ENCODE data around the gene SARDH. TPM values are rescaled to one million over a fixed set of nuclear protein-coding genes. Genes with fewer than 3 reads are reported as not detected.

SARDH gene
- total RNA-seq, 3 donors from 2014 or later = 0.16 to 2.0 (median 1.0) TPM

GRCh38 chr9:133621725-133622267 lies 116.4 kb downstream of the SARDH start:
- no peak overlapping the region for H3K4me3 ChIP-seq
- no peak for DNase-seq (ENCODE audit: low spot score in 2 of 2)
- H3K9me3 ChIP-seq = peaks cover 8 to 18% of the 10 kb centered on the region in 2 donors
- no peak overlapping the region for H3K27ac ChIP-seq
- intact Hi-C loops (cut with DNase I; ENCODE audit: low total_unique reads) = no loop called here
- no peaks in the 10 kb centered on the region for H3K4me1 ChIP-seq
- peaks cover 0 to 29% of the 10 kb centered on the region in 2 donors for H3K27me3 ChIP-seq
- TF ChIP-seq POLR2A (IDR thresholded peaks at IDR 0.05) (no peak), POLR2AphosphoS5 (IDR thresholded peaks at IDR 0.05) (no peak)
- TF ChIP-seq, protein P1, sequence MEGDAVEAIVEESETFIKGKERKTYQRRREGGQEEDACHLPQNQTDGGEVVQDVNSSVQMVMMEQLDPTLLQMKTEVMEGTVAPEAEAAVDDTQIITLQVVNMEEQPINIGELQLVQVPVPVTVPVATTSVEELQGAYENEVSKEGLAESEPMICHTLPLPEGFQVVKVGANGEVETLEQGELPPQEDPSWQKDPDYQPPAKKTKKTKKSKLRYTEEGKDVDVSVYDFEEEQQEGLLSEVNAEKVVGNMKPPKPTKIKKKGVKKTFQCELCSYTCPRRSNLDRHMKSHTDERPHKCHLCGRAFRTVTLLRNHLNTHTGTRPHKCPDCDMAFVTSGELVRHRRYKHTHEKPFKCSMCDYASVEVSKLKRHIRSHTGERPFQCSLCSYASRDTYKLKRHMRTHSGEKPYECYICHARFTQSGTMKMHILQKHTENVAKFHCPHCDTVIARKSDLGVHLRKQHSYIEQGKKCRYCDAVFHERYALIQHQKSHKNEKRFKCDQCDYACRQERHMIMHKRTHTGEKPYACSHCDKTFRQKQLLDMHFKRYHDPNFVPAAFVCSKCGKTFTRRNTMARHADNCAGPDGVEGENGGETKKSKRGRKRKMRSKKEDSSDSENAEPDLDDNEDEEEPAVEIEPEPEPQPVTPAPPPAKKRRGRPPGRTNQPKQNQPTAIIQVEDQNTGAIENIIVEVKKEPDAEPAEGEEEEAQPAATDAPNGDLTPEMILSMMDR (IDR thresholded peaks at IDR 0.05) = no peak
- no peaks in the 10 kb centered on the region for H3K36me3 ChIP-seq

GRCh38 chr9:133619791-133620190 lies 118.4 kb downstream of the SARDH start:
- no peak for DNase-seq (ENCODE audit: low spot score in 2 of 2)
- H3K27me3 ChIP-seq = peaks cover 0 to 49% of the 10 kb centered on the region in 2 donors
- H3K27ac ChIP-seq = no peak overlapping the region
- no peaks in the 10 kb centered on the region for H3K36me3 ChIP-seq
- no peaks in the 10 kb centered on the region for H3K4me1 ChIP-seq
- intact Hi-C loops (cut with DNase I; ENCODE audit: low total_unique reads) = loop anchor here (5.0 kb wide), 1 partner anchor 1782 kb away; no protein-coding TSS in a partner anchor
- H3K4me3 ChIP-seq = no peak overlapping the region
- no peak for TF ChIP-seq POLR2A (IDR thresholded peaks at IDR 0.05)
- TF ChIP-seq, protein P1 (IDR thresholded peaks at IDR 0.05) = no peak
- no peak for TF ChIP-seq POLR2AphosphoS5 (IDR thresholded peaks at IDR 0.05)
- no peaks in the 10 kb centered on the region for H3K9me3 ChIP-seq

- no peak overlapping the region for H3K4me3 ChIP-seq
- no peaks in the 10 kb centered on the region for H3K4me1 ChIP-seq
- no peaks in the 10 kb centered on the region for H3K36me3 ChIP-seq
- intact Hi-C loops (cut with DNase I; ENCODE audit: low total_unique reads) = loop anchor here (5.0 kb wide), 1 partner anchor 1781 kb away; no protein-coding TSS in a partner anchor
- no peak for DNase-seq (ENCODE audit: low spot score in 2 of 2)
- TF ChIP-seq POLR2A (IDR thresholded peaks at IDR 0.05) (no peak), POLR2AphosphoS5 (IDR thresholded peaks at IDR 0.05) (no peak)
- TF ChIP-seq, protein P1 (IDR thresholded peaks at IDR 0.05) = no peak
- no peaks in the 10 kb centered on the region for H3K9me3 ChIP-seq
- no peak overlapping the region for H3K27ac ChIP-seq
- peaks cover 0 to 60% of the 10 kb centered on the region in 2 donors for H3K27me3 ChIP-seq
Measured at GRCh38 chr9:133618726-133619125, 119.4 kb downstream of the SARDH start.

DNA sequence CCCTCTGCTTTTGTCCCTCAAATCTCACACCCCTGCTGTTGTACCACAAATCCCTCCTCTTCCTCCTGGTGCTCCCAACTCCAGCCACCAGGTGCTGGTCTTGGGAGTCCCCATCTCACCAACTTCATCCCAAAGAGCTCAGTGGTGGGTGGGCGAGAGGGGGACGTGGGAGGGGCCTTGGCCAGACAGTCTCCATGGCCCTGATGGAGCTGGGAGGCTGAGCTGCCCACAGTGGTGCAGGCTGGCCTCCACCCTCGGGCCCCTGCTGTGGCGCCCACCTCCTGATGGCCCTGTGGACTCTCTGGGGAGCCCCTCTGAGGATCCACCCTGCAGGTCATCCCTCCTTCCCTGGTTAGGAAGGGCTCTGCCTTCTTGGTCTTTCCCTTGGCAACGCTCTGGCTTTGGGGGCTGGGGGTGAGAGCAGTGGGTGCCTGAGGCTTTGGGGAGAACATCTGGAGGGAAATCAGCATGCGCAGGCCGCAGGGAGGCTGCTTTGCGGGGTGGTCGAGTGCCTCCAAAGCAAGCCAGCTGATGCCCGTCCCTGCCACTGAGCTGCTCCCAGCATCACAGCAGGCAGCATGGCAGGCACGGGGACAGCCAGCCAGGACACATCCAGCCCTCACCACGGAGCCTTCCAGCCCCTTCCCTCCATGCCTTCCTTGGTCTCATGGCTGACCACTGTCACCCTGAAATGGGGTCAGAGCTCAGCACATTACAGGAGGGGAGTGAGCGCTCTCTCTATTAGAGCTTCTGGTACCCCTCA lies 121.3 kb downstream of the SARDH start:
- TF ChIP-seq, protein P1 (IDR thresholded peaks at IDR 0.05) = no peak
- TF ChIP-seq POLR2A (IDR thresholded peaks at IDR 0.05) (no peak), POLR2AphosphoS5 (IDR thresholded peaks at IDR 0.05) (no peak)
- intact Hi-C loops (cut with DNase I; ENCODE audit: low total_unique reads) = loop anchor here (5.0 kb wide), 1 partner anchor 1780 kb away; no protein-coding TSS in a partner anchor

More for the DNA sequence above, 121.3 kb downstream of the SARDH start:
- no peak overlapping the region for H3K4me3 ChIP-seq
- DNase-seq (ENCODE audit: low spot score in 2 of 2) = no peak
- no peak overlapping the region for H3K27ac ChIP-seq
- peaks cover 0 to 71% of the 10 kb centered on the region in 2 donors for H3K27me3 ChIP-seq
- no peaks in the 10 kb centered on the region for H3K36me3 ChIP-seq
- H3K9me3 ChIP-seq = no peaks in the 10 kb centered on the region
- no peaks in the 10 kb centered on the region for H3K4me1 ChIP-seq

Measured in breast epithelium (tissue), 4 donors.